ENCODE measurements around the gene CELSR1.
"Not testable (repeated sequence)": the region's sequence is repeated elsewhere in the genome, so short reads cannot be mapped to it uniquely, and the experiment has no call there.

CELSR1 gene

DNA sequence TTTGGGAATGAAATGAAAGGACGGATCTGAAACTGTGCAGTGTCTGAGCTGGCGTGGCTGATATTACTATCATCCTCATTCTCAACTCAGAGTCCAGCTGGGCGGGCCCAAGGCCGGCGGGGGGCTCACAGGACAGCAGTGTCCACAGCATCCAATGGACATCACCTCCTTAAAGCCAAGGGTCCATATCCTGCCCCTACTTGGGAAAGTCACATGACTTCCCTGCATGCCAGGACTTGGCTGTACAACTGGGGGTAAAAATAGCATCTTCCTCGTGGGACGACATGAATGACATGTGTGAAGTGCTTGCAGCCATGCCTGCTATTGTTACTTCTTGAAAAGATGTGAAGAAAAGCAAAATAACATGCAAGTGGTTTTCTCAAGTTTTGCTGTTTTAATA is 119.7 kb downstream of the CELSR1 start:
- DNase-seq (ENCODE audit: low spot score) = no peak

DNA sequence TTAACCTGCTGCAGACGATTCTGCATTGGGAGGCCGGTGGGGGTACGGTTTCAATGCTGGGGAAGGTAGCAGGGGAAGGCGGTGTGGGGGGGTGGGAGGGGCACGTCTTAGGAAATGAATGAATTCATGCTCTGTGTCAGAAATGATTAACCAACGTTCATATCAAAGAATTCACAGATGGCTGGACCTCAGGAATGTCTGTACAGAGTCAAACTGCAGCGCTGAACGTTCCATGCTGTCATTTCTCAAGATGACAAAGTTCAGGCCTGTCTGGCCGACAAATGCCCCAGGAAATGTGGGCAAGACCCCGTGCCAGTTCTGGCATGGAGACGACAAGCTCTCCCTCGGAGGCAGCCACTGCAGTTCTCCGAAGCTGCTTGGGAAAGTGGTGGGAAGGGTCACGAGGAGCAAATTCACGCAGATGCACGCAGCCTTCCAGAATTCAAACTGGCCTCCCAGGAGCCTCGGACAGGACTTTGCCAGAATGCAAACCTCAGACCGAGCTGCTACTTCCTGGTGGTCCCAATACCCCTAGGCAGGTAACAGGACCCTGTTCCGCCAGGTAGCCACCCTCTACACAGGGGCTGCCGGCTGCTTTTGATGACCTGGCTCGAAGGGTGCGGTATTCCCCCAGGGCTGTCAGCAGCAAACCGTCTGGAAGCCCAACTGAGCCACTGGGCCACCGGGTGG is 120.4 kb downstream of the CELSR1 start:
- DNase-seq (ENCODE audit: low spot score) = no peak

DNA sequence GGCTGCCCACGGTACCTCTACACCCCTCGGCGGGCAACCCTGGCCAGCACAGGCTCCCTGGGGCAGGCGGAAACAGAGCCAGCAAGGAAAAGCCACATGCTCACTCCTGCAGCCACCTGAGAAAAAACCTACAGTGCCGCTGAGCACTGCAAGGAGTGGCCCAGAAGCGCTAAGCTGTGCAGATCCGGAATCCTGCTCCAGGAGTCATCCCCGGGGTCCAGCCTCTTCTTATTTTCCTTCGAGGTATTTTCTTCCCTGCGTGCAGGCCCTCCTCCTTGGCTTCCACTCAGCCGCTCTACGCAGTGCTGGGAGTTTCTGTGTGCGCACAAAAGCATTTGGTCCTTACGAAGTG is 120.9 kb downstream of the CELSR1 start:
- DNase-seq (ENCODE audit: low spot score) = no peak

DNA sequence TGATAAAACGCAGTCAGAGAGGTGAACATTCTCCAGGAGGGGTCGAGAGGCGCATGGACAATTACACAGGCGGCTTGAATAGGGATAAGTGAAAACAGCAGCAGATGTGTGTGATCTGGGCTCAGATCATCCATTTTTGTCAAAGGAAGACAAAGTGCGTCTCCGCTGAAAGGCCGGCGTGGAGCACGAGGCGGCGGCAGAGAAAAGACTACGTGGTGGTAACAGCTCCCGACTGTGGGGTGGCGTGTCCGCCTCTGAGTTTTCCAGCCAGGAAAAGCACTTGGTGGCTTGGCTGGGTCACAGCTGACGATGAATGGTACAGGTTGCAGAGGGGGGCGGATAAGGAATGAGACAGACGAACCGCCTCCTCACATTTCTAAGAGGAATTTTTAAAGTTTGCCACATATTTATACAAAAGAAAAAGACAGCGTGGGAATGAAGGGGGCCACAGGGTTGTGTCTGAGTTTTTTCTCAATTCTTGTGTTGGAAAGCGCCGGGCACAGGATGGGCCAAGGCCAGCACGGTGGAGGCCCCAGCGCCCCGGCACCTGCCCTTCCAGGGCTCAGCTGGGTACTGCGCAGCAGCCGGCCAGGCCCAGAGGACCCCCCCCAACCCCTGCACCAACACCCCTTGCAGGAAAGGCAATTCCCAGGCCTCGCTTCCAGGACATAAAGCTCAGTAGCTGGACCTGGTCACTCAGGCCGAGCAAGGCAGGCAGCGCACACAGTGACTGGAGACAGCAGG is 121.5 kb downstream of the CELSR1 start:
- DNase-seq (ENCODE audit: low spot score) = no peak

DNA sequence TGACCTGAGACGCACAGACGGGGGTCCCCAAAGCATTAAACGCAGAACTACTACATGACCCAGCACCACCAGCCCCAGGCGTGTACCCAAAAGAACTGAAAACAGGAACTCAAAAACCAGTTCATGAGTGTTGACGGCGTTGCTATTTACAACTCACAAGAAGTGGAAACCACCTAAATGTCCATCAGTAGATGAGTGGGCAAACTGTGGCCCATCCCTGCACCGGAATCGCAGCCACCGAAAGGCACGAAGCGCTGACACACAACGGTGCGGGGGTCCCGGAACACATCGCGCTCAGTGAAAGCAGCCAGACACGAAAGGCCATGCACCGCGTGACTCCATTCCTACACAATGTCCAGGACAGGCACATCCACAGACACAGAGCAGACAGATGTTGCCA is 122.7 kb downstream of the CELSR1 start:
- DNase-seq (ENCODE audit: low spot score) = no peak

DNA sequence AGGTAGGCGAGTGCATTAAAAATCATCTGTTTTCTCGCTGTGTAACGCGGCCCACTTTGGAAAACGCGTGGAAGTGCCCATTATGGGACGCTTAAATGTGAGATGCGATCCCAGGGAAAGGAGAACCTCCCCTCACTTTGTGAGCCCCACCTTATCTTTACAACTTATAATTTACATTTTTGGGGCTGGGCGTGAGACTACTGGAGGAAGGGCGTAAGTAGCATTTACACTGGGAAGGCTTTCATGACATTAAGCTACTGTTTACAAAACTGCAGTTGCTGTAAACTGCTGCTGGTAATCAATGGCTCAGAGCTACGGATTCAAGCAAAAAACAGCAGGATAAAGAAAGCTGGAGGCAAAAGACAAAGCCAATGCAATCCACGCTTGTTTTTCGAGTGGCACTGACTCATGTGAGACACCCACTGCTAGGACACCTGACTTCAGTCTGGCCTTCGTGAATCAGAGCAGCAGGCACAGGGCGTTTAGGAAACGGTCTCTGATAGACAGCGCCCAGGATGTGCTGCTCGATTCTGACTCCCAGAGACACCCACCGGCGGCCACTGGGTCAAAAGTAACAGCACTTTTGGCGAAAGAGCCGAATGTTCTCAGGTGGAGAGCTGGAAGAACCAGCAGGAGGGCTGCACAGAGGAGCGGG is 123.6 kb downstream of the CELSR1 start:
- DNase-seq (ENCODE audit: low spot score) = no peak

DNA sequence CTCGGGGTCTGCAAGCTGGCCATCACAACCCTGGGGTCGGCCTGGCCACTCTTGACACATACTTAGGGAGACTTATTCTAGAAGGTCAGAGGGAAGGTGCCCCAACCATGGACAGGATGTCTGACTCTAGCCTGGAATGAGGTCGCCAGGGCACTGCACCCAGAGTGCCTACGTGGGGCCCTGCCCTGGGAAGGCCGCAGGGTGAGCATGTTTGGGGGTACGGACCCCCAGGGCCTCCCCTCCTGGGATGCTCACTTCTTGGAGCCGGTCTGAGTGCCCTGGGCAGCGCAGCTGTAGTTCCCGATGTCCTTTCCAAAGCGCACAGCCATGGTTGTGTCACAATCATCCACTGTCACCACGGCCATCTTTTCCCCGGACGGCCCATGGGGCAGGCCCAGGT is 126.1 kb downstream of the CELSR1 start:
- DNase-seq (ENCODE audit: low spot score) = no peak

DNA sequence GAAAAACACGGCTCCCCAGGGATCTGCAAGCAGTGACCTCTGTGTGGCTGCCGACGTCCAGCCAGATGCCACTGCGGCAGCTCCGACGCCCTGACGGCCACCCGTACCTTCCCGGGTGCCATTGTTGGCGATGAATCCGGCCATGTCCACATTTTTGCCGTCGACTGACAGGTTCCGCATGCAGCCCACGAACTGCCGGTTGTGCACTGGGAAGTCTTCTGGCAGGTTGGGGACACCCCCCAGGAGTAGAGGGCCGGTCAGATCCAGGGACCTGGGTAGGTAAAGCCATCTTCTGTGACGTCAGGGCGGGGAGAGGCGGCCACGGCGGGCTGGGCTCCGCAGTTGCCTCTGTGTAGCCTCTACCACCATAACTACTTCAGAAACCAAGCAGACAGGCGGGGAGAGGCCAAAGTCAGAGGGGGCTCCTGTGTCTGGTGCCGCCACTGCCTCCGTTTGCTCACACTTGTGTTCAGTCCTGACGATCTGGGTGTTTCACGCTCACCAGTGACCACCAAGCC is 127.1 kb downstream of the CELSR1 start:
- DNase-seq (ENCODE audit: low spot score) = no peak

DNA sequence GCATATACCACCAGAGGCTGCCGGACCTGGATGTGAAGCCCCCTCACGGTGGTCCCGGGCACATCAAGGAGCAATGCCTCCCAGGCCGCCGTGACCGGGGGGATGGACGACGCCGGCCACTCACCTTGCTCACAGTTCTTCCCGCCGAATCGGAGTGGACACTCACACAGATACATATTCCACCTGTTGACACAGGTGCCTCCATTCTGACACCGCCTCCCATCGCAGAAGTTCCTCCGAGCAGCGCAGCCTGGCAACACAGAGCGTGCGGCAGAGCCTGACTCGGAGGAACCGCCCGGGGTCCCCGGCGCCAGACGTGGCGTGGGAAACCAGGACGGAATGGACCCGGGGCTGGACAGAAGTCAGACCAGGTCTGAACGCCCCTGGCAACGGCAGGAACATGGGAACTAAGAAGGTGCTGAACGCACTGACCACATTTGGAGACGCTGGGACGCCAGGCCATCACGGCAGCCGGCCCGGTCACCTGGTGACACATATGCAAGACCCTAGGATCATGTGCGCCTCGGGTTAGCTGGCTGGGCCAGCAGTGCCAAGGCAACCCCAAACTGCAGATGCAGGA is 127.7 kb downstream of the CELSR1 start:
- DNase-seq (ENCODE audit: low spot score) = no peak

DNA sequence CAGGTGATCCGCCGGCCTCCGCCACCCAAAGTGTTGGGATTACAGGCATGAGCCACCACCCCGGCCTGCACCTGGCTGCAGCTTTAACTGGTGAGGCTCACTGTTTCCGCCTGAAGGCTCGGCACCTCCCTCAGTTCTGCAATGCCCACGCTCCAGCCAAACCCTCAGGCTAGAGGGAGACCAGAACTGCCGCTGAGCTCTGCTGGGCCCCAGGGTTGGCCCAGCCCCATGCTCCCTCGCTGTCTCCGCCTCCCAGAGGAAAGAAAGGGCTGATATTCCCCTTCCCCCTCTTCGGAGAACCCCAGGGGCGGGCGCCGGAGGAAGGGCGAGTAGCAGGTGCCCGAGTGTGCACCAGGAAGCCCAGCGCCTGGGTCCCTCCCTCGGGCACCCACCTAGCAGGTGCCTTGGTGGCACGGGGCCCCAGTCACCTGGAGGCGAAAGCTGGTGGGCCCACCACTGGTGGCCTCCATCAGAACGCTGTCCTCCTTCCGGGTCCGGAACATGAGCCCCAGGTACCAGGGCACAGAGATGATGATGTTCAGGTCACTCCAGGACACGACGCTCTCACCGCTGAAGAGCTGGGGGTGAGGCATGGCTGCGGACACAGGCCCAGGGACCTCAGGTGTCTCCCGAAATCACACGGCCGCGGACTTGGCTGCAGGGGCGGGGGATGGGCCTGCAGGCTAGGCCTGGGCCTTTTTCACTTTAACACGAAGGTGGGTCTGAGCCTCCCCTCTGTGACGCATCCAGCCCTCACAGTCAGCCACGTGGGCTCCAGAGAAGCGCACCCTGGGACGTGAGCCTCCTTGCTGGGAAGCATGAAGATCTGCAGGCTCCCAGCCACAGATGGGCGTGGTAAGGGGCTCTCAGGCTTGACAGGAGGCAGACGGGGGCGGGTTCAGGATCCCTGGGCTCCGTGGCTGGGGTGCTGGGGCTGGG is 128.6 kb downstream of the CELSR1 start:
- no peak for DNase-seq (ENCODE audit: low spot score)

DNA sequence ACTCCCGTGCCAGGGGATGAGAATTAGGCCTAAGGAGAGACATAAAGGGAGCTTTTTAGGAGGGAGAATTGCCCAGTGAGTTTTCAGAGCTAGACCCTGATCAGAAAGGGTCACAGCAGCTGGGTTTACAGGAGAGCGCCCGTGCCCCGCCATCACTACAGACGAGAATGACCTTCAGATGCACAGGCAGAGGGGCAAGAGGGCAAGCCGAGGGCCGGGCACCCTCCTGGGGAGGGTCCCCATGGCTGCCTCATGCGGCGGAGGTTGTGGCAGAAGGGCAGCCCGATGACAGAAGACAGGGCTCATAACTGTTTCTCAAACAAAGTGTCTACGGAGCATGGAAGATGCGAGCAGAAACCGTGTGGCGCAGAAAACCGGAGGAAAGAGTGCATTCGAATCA is 129.7 kb downstream of the CELSR1 start:
- DNase-seq (ENCODE audit: low spot score) = no peak

DNA sequence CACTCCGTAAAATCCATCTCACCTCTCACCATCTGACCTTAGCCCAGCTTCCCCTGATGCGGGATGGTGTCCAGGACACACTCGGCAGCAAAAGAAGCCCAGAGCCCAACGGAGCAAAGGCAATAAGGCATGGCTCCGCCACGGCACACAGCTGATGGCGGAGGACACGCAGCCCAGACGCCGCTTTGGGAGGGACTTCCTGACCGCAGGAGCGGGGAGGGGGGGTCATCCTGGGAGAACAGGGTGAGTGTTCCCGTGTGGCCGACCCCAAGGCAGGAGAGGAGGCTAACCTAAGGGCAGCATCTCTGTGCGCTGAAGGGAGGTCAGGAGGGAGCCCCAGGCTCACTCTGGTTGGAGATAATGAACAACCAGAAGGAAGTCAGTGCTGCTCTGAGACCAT is 130.6 kb downstream of the CELSR1 start:
- no peak for DNase-seq (ENCODE audit: low spot score)

DNA sequence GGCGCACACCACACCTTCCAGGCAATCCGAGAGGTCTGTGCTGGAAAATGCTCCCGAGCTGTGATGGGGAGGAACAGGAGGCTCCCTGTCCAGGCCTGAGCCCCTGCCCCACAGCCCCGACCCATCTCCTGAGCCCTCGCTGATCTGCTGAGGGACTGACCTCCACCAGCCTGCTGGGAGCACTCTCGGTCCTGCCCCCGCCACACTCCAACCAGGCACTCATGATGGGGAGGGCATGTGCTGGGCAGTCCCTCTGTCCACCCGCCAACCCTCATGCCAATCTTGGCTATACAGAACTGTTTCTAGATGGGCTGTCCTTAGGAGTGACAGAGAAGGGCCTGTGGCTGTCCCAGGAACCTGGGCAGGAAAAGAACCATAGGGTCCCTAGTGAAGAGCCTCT is 131.1 kb downstream of the CELSR1 start:
- no peak for DNase-seq (ENCODE audit: low spot score)

DNA sequence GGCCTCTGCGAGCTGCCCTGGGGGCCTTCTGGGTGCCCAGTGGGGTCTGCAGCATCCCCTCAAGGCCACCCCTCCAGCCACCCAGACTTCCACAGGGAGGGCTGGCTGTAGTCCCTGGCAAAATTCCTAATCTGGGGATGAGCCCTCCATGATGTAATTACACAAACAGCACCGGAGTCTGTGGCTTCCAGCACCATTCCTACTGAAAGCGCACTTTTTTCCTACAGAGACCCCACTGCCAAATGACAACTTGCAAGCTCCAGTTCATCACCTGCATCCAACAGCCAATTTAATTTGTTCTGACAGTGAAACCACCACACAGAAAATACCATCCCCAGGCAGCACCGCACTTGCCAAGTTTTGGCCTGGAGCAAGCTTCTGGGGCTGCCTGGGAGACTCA is 131.5 kb downstream of the CELSR1 start:
- no peak for DNase-seq (ENCODE audit: low spot score)

DNA sequence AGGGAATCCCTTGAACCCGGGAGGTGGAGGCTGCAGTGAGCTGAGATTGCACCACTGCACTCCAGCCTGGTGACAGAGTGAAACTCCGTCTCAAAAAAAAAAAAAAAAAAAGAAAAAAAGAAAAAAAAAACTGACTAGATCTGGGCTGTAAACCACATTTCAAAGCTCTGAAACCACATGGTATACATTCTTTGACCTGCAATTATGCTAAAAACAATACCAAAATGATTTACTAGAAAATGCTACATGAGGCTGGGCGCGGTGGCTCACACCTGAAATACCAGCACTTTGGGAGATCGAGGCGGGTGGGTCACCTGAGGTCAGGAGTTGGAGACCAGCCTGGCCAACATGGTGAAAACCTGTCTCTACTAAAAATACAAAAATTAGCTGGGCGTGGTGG is 133.5 kb downstream of the CELSR1 start:
- not testable (repeated sequence) for DNase-seq (ENCODE audit: low spot score)

DNA sequence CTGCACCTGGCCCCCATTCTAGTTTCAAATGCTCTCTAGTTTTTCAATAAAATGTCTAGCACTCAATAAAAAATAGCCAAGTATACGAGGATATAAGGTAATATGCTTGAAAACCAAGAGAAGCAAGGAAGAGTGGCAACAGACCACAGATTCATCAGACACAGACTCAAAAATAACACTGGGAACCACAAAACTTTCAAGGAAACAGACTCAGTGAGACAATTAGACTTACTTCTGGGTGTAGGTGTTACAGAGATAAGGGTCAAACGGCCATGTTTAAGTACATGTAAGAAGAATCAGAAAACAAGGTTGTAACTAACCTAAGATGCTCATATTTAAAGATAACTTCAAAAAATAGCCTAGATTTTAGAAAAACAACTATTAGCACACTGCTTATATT is 134.9 kb downstream of the CELSR1 start:
- no peak for DNase-seq (ENCODE audit: low spot score)

DNA sequence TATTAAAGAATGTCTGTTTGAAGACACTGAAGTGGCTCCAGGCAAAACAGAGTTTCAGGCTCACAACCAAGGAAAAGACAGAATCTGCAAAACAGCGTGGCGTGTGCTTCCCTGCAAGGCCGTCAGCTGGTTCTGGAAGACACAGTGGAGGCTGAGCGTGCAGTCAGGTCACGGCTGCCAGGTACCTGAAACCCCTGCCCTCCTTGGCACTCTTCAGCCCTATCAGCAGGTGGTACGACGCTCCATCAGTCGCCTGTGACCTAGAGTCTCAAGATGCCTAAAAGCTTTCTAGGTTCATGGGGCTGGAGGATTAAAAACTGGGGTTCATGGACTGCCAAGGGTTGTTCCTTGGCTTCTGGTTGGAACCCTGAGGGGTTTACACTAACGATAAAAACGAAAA is 136.1 kb downstream of the CELSR1 start:
- no peak for DNase-seq (ENCODE audit: low spot score)

DNA sequence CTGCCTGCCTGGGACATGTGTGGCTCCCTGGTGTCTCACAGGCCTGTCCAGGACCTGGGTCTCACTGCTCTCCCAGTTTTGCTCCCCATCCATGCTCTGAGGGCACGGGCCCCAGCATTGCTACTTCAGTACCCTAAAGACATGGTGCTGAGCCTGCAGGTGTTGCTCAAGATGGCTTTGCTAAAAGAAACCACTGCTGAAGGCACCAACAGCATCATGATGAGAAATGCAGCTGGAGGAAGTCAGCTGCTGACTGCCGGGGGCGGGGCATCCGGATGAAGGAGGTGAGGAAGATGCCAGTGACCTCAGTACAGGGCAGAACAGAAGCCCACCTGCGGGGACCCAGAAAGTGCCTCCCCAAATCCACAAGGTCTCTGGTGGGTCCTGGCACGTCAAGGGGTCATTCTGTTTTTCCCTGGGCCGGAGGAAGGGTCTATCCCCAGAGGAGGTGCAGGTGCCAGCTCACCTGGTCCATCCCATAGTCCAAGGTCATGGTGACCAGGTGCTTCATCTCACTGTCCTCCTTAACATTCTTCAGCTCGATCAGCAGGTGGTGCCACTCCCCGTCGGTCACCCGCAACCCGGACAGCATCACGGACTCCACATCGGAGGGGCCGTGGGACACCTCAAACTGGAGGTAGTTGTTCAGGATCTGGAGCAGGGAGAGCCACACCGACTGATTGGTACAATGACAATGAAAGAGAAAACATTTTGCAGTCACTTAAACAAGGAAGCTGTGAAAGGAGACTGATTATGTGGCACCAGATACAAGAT is 138.0 kb downstream of the CELSR1 start:
- no peak for DNase-seq (ENCODE audit: low spot score)

DNA sequence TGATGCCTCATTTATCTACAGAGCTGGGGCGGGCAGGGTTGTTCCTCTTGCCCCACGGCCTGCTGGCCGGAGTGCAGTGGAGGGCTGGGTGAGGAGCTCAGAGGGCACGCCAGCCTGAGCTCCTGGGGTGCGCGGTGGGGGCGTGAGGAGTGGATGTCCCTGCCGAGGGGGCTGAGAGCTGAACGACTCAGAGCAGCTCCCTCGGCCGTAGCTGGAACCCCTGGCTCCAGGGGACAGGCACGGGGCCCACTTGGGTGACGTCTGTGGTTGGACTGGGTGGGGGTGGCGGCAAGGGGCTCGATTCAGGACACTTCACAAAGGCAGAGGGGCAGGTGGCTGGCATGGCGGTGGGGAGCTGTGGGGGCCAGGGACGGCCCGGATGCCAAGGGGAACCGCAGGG is 139.5 kb downstream of the CELSR1 start:
- DNase-seq (ENCODE audit: low spot score) = no peak

DNA sequence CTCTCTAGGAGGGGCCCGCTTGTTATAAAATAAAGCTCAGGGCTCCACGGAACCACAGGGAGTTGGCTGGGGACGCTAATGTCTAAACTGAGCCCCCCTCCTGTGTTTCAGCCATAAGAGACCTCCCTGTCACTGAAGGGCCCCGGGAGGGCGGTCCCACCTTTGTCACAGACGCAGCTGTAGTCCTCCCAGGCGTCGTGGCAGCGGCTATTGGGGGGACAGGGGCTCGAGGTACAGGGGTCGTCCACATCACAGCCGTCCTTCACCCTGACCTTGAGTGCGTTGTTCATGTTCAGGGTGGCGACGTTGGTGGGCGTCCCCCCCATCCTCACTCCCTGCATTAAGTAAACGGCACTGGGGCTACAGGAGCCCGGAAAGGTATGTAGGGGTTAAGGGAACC is 139.9 kb downstream of the CELSR1 start:
- no peak for DNase-seq (ENCODE audit: low spot score)

DNA sequence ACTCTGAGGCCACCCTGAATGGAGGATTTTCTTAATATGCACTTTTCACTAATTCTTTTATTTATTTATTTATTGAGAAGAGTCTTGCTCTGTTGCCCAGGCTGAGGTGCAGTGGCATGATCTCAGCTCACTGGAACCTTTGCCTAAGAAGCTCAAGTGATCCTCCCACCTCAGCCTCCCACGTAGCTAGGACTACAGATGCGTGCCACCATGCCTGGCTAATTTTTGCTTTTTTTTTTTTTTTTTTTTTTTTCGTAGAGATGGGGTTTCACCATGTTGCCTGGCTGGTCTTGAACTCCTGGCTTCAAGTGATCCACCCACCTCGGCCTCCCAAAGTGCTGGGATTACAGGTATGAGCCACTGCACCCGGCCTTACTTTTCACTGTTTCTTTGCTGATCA is 140.4 kb downstream of the CELSR1 start:
- not testable (repeated sequence) for DNase-seq (ENCODE audit: low spot score)

Data from HuH-7 (cell line).